K562 (cell line): Measurements from ENCODE around the gene POLR2H. TPM values are rescaled to one million over a fixed set of nuclear protein-coding genes. Genes with fewer than 3 reads are reported as not detected.

ENCODE experiments used
- CBFB ChIP-seq: sonication (generic); formaldehyde crosslinking; IDR thresholded peaks from 2 replicates; pipeline ENCODE4 v1.4.0; 2020; ENCODE audit warnings: mild to moderate bottlenecking, missing genetic modification reagents
- CBX2 ChIP-seq: fragments of 200-600 bp; sonication (generic); IDR thresholded peaks from one replicate; pipeline ENCODE4 v1.6.1; 2012; ENCODE audit warnings: mild to moderate bottlenecking, low read length, inconsistent platforms; ENCODE audit not compliant: insufficient read depth, poor library complexity, severe bottlenecking
- CHD1 ChIP-seq: fragments of 200-600 bp; sonication (generic); IDR thresholded peaks from one replicate; pipeline ENCODE4 v1.6.1; 2012; ENCODE audit warnings: mild to moderate bottlenecking, moderate library complexity, low read length, inconsistent platforms
- ERF ChIP-seq: fragments of 450-650 bp; formaldehyde crosslinking; IDR thresholded peaks from 2 replicates; pipeline ENCODE4 v1.4.0; 2020; ENCODE audit warnings: mild to moderate bottlenecking, mixed read lengths
- ID3 ChIP-seq, 2 experiments: fragments of 250-450 bp in 1 of 2; fragments of 450-650 bp in 1 of 2; sonication (Bioruptor Pico) in 1 of 2; IDR thresholded peaks; 2 replicates each; pipeline versions ENCODE4 v1.6.1 to v1.8.0; 2016 to 2021; ENCODE audit warnings: mild to moderate bottlenecking in 2 of 2, moderate library complexity in 2 of 2, missing compliant biosample characterization in 1 of 2, missing genetic modification characterization in 1 of 2
- MEF2A ChIP-seq: IDR thresholded peaks from 2 replicates; pipeline ENCODE4 v1.6.1; 2011; ENCODE audit warnings: low read depth, mild to moderate bottlenecking, low read length, moderate library complexity; ENCODE audit not compliant: control insufficient read depth
- RBBP5 ChIP-seq: fragments of 200-600 bp; sonication (generic); IDR thresholded peaks from 2 replicates; pipeline ENCODE4 v1.6.1; 2012; ENCODE audit warnings: borderline replicate concordance, mild to moderate bottlenecking, low read length, control low read depth, inconsistent platforms; ENCODE audit not compliant: insufficient read depth, poor library complexity, severe bottlenecking
- SAP30 ChIP-seq: fragments of 200-600 bp; sonication (generic); IDR thresholded peaks from 2 replicates; pipeline ENCODE4 v1.6.1; 2012; ENCODE audit warnings: borderline replicate concordance, low read depth, mild to moderate bottlenecking, moderate library complexity, low read length, control low read depth, inconsistent platforms; ENCODE audit not compliant: insufficient read depth, poor library complexity, severe bottlenecking
- SPI1 ChIP-seq: IDR thresholded peaks from 2 replicates; pipeline ENCODE4 v1.6.1; 2011; ENCODE audit warnings: low read depth, low read length, control low read depth, borderline replicate concordance
- TAF15 ChIP-seq: fragments of 200-400 bp; formaldehyde crosslinking; IDR thresholded peaks from 2 replicates; pipeline ENCODE4 v1.6.1; 2017; ENCODE audit warnings: mild to moderate bottlenecking, low read depth, low read length, moderate library complexity
- TBP ChIP-seq: optimal IDR thresholded peaks from 2 replicates; pipeline ENCODE3; 2011; ENCODE audit warnings: low read depth, low read length, improper control_type of control experiment
- UBTF ChIP-seq, 2 experiments: IDR thresholded peaks; 2 replicates each; pipeline ENCODE4 v1.6.1; 2012; ENCODE audit warnings: improper control_type of control experiment in 2 of 2, low read depth in 2 of 2, low read length in 2 of 2, borderline replicate concordance in 1 of 2
- USF1 ChIP-seq: sonication (generic); formaldehyde crosslinking; IDR thresholded peaks from 2 replicates; pipeline ENCODE4 v1.9.0; 2022; ENCODE audit warnings: mild to moderate bottlenecking, missing genetic modification reagents
- USF2 ChIP-seq: sonication (generic); formaldehyde crosslinking; IDR thresholded peaks from 2 replicates; pipeline ENCODE4 v1.5.0; 2020; ENCODE audit warnings: missing genetic modification reagents
- ZNF395 ChIP-seq: fragments of 200-800 bp; sonication (Bioruptor generic); IDR thresholded peaks from 2 replicates; pipeline ENCODE4 v1.6.1; 2017; ENCODE audit warnings: missing genetic modification characterization, missing compliant biosample characterization
- ZNF764 ChIP-seq: fragments of 250-450 bp; sonication (Bioruptor Pico); IDR thresholded peaks from 2 replicates; pipeline ENCODE4 v1.4.0; 2020; ENCODE audit warnings: low read depth, mild to moderate bottlenecking, moderate library complexity
- polyA plus RNA-seq, 8 experiments: library from polyadenylated mRNA; depleted of rRNA in 4 of 8; stranded (reverse) in 5 of 8; unstranded in 3 of 8; fragments of >200 nt; fragmentation: Nextera tagmentation in 2 of 8; fragmentation: Illumina TruSeq in 1 of 8; extraction: Ambion mirVana in 2 of 8; extraction: Trizol in 1 of 8; gene quantifications; 2 replicates each; pipeline versions ENCODE4 v1.2.1 to v1.2.3, GENCODE V29; 2011 to 2014; ENCODE audit warnings: inconsistent platforms in 1 of 8, missing spikeins in 1 of 8
- total RNA-seq, 7 experiments: library from RNA; depleted of rRNA in 6 of 7; stranded (reverse); fragments of >200 nt in 6 of 7; fragmentation: Illumina TruSeq in 2 of 7; extraction: Trizol in 2 of 7; gene quantifications; 2 replicates each; pipeline versions ENCODE4 v1.2.1 to v1.2.3, GENCODE V29; 2011 to 2021; ENCODE audit warnings: low replicate concordance in 1 of 7

The POLR2H gene
- total and polyA plus RNA-seq, 9 of the 15 experiments (the other 6 are each of a cell fraction or from before 2014, with no cell fraction given) = 128 to 512 (median 220) TPM

- TF ChIP-seq UBTF (IDR thresholded peaks at IDR 0.05; ENCODE audit: borderline replicate concordance in 1 of 2, low read depth in 2 of 2, low read length in 2 of 2) (0 out of 4 replicates have a peak, but pooled peaks of 1 of the 2 experiments have one; percentile 35), SAP30 (peak; percentile 67), SPI1 (no peak), ZNF395 (CRISPR knock-in tag) (peak; percentile 86; the same call in 1 of the 2 replicates), ERF (no peak), CHD1 (peak; percentile 69), MEF2A (no peak), ZNF764 (no peak), CBX2 (no peak), ID3 (CRISPR knock-in tag; IDR thresholded peaks at IDR 0.05) (no peak), ID3 (tag; IDR thresholded peaks at IDR 0.05) (no peak), TAF15 (no peak), RBBP5 (peak; percentile 88), USF1 (CRISPR knock-in tag) (peak; percentile 20; the same call in 1 of the 2 replicates), USF2 (CRISPR knock-in tag) (no peak), CBFB (0 out of 2 replicates have a peak, but pooled peaks have one; percentile 39), TBP (no peak)
These were observed 46.6 kb upstream of the POLR2H start (continued) for GRCh38 chr3:184314700-184315542.
